Measurements from ENCODE around the gene TPGS1. TPM values are rescaled to one million over a fixed set of nuclear protein-coding genes. Genes with fewer than 3 reads are reported as not detected.
A peak's percentile ranks its signal among the peaks of the same experiment; 100 is the strongest.

The TPGS1 gene
- total and polyA plus RNA-seq, 12 donors: 7.1 to 22.2 (median 10.2) TPM

DNA sequence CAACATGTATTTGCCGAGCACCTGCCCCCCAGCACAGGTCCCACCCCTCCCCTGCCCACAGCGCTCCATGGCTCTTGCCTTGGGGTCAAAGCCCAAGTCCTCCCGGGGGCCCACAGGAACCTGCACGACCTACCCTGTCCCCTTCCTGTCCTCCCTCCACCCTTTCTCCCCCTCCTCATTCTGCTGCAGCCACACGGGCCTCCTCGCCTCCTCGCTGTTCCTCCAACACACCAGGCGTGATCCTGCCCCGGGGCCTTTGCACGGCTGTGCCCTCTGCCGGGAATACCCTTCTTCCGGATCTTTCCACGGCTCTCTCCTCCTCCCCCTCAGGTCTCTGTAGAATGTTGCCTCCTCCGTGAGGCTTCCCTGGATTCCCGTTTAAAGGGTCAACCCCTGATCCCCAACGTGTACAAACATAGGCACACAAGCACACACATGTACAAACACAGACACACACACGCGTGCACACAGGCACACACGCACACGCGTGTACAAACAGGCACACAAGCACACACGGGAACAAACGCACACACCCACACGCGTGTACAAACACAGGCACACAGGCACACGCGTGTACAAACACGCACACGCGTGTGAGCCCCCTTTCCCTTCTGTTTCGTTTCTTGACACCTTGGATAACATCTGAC is 8.2 kb upstream of the TPGS1 start:
- Histone ChIP-seq H3K27ac (no peak overlapping the region), H3K4me1 (peaks cover 4 to 23% (median 12%) of the 10 kb centered on the region in 9 donors), H3K9me3 (peaks cover 0 to 7% (median 0%) of the 10 kb centered on the region in 11 donors), H3K27me3 (peaks cover 12 to 50% (median 37%) of the 10 kb centered on the region in 7 donors), H3K36me3 (no peaks in the 10 kb centered on the region), H3K4me3 (no peak overlapping the region)
- intact Hi-C loops (cut with DNase I): no loop called here
- TF ChIP-seq, protein P1, sequence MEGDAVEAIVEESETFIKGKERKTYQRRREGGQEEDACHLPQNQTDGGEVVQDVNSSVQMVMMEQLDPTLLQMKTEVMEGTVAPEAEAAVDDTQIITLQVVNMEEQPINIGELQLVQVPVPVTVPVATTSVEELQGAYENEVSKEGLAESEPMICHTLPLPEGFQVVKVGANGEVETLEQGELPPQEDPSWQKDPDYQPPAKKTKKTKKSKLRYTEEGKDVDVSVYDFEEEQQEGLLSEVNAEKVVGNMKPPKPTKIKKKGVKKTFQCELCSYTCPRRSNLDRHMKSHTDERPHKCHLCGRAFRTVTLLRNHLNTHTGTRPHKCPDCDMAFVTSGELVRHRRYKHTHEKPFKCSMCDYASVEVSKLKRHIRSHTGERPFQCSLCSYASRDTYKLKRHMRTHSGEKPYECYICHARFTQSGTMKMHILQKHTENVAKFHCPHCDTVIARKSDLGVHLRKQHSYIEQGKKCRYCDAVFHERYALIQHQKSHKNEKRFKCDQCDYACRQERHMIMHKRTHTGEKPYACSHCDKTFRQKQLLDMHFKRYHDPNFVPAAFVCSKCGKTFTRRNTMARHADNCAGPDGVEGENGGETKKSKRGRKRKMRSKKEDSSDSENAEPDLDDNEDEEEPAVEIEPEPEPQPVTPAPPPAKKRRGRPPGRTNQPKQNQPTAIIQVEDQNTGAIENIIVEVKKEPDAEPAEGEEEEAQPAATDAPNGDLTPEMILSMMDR (IDR thresholded peaks at IDR 0.05): no peak
- 77 to 79% methylated on average over 30 to 31 of the region's 31 CpGs for whole genome bisulfite sequencing, 2 donors
- DNase-seq: no peak
- no peak for ATAC-seq

DNA sequence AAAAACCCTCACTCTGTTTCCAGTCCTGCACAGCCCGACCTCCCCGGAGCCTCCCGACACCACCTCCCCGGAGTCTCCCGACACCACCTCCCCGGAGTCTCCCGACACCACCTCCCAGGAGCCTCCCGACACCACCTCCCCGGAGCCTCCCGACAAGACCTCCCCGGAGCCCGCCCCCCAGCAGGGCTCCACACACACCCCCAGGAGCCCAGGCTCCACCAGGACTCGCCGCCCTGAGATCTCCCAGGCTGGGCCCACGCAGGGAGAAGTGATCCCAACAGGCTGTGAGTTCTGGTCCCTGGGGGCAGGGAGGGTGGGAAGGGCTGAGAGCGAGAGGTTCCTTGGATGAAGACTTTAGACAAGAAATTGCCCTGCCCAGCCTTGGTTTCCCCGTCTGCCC is 5.7 kb upstream of the TPGS1 start:
- Histone ChIP-seq H3K27me3 (peaks cover 12 to 44% (median 31%) of the 10 kb centered on the region in 7 donors), H3K36me3 (no peaks in the 10 kb centered on the region), H3K4me1 (peaks cover 5 to 16% (median 12%) of the 10 kb centered on the region in 9 donors), H3K27ac (no peak overlapping the region), H3K9me3 (peaks cover 0 to 7% (median 0%) of the 10 kb centered on the region in 11 donors), H3K4me3 (no peak overlapping the region)
- intact Hi-C loops (cut with DNase I): no loop called here
- DNase-seq: no peak
- ATAC-seq: no peak
- 81 to 82% methylated on average over 17 of the region's 17 CpGs for WGBS, 2 donors
- TF ChIP-seq, protein P1 (IDR thresholded peaks at IDR 0.05): no peak

DNA sequence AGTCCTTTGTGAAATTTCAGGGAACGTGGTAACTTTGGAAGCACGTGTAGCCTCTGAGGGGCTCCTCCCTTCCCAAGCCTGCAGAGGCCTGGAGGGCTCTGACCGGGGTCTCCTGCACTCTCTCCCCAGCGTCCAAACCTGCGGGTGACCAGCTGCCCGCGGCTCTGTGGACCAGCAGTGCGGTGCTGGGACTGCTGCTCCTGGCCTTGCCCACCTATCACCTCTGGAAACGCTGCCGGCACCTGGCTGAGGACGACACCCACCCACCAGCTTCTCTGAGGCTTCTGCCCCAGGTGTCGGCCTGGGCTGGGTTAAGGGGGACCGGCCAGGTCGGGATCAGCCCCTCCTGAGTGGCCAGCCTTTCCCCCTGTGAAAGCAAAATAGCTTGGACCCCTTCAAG is 2.7 kb upstream of the TPGS1 start:
- H3K36me3 ChIP-seq: peaks cover 0 to 8% (median 4%) of the 10 kb centered on the region in 9 donors
- DNase-seq: no peak
- no peak overlapping the region for H3K27ac ChIP-seq
- intact Hi-C loops (cut with DNase I): loop anchor here in 1 of 10 donors (5.0 kb wide), 1 partner anchor 293 kb away; the partner anchor contains the start of gene PTBP1
- WGBS, 2 donors: 80 to 91% methylated on average over 14 of the region's 14 CpGs
- ATAC-seq: no peak
- H3K9me3 ChIP-seq: peaks cover 0 to 7% (median 0%) of the 10 kb centered on the region in 11 donors
- H3K27me3 ChIP-seq: peaks cover 0 to 19% (median 7%) of the 10 kb centered on the region in 7 donors
- TF ChIP-seq, protein P1 (IDR thresholded peaks at IDR 0.05): no peak
- H3K4me1 ChIP-seq: peaks cover 0 to 29% (median 19%) of the 10 kb centered on the region in 9 donors
- H3K4me3 ChIP-seq: no peak overlapping the region

DNA sequence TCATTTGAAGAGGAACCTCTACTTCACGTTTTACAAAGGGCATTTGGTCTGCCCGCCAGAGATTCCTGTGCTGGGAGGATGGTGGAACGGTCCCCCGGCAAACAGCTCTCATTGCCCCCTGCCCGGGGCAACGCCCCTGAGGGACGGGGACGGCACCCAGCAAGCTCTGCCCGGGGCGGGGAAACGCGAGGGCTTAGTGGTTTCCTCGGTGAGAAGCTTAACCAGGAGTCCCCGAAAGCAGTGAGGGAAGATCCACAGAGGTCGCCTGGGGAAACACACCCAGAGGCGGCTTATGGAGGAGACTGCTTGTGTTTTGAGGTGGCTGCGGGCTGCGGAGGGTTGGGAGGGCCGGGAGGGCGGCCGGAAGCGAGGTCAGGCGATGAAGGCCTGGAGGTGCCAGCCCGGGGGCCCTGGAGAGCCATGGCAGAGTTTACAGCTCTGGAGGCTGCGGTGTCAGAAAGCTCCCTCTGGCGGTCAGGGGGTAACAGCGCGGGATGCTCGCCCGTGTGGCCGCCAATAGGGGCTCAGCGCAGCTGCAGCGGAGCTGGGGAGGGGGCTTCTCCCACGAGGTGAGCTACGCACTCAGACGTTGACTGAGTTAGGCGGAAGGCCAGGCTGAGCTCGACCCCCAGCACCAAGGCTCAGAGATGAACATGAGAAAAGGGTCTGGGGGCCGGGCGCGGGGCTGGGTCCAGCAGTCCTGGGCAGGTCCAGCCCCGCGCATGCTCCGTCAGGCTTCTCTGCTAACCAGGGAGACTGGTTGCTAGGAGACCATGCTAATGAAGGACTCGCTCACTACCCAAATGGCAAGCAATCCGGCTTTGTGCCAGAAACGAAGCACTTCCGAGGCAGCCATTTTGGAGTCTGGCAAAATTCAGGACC is 652 bp upstream of the TPGS1 start:
- Histone ChIP-seq H3K9me3 (peaks cover 0 to 7% (median 0%) of the 10 kb centered on the region in 11 donors), H3K27ac (peak overlapping the region; percentile 78 to 98 (median 95)), H3K36me3 (peaks cover 0 to 11% (median 4%) of the 10 kb centered on the region in 9 donors), H3K4me3 (peak overlapping the region; percentile 63 to 100 (median 94)), H3K27me3 (peaks cover 0 to under 1% (median 0%) of the 10 kb centered on the region in 7 donors), H3K4me1 (peaks cover 4 to 45% (median 33%) of the 10 kb centered on the region in 9 donors)
- ATAC-seq (peak; percentile 89 to 95 (median 93)), DNase-seq (peak; percentile 96 to 99)
- intact Hi-C loops (cut with DNase I): loop anchor here in 3 of 10 donors (2.0 to 5.0 kb wide), 3 partner anchors 24 to 291 kb away; partner anchors contain the start of genes BSG (in 1 of the 3), CDC34 (in 1 of the 3) and PTBP1 (in 1 of the 3)
- 6% methylated on average over 48 of the region's 48 CpGs for WGBS, 2 donors
- TF ChIP-seq, protein P1 (IDR thresholded peaks at IDR 0.05): peak; percentile 92 to 100 (median 99)

All from heart right ventricle (tissue), 16 donors.